GM21737 (cell line): ENCODE results near the gene COL26A1.

Experiments
- ATAC-seq: cut with Tn5 transposase; IDR thresholded peaks from one replicate; pipeline ENCODE4 v1.9.1; 2021; ENCODE audit warnings: mild to moderate bottlenecking, moderate library complexity; ENCODE audit not compliant: unreplicated experiment

Gene COL26A1

GRCh38 chr7:101368422-101369165 lies 5.9 kb downstream of the COL26A1 start:
- no peak for ATAC-seq

- ATAC-seq, result no peak
These were observed 8.2 kb downstream of the COL26A1 start for GRCh38 chr7:101370836-101371235.

DNA sequence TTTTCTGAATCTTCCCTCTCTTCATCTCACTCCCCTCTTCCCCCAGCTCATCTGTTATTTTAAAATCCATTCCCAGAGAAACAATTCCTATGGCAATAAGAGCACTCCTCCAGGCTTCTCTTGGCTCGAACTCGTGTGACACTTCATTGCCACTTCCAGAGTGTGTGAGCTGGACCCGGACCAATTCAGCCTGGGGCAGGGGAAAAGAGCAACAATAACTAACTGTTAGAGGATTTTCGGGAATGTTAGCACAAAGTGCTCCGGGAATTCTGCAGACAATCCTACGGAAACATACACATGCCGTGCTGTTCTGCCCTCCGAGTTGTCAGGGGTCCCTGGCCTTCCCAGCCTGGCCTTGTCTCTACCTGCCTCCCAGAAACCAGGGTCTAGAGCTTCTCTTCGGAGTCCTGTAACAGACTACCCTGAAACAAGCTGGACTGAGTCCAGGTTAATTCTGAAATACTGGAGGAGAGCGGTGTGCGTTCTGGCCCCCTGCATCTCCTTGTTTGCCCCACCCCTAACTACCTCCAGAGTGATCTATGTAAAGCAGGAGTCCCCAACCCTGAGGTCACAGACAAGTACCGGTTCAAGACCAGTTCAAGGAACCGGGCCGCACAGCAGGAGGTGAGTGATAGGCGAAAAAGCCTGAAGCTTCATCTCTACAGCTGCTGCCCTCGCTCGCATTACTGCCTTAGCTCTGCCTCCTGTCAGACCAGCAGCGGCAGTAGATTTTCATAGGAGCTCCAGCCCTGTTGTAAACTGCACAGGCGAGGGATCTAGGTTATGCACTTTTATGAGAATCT lies 11.3 kb downstream of the COL26A1 start:
- ATAC-seq, result no peak

GRCh38 chr7:101374990-101375389 lies 12.3 kb downstream of the COL26A1 start:
- ATAC-seq, result no peak

DNA sequence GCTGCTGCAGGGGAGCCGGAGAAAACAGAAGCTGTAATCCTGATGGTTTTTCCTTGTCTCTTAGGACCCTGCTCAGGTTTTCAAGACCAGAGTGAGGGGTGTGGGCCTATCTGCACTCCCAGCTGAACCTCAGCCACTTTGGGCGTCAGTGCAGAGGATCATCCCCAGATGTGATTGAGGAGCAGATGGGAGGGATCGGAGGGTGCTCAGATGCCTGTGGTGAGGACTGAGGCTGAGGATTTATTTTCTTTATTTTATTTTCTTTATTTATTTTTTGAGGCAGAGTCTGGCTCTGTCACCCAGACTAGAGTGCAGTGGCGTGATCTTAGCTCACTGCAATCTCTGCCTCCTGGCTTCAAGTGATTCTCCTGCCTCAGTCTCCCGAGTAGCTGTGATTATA lies 13.9 kb downstream of the COL26A1 start:
- no peak for ATAC-seq

DNA sequence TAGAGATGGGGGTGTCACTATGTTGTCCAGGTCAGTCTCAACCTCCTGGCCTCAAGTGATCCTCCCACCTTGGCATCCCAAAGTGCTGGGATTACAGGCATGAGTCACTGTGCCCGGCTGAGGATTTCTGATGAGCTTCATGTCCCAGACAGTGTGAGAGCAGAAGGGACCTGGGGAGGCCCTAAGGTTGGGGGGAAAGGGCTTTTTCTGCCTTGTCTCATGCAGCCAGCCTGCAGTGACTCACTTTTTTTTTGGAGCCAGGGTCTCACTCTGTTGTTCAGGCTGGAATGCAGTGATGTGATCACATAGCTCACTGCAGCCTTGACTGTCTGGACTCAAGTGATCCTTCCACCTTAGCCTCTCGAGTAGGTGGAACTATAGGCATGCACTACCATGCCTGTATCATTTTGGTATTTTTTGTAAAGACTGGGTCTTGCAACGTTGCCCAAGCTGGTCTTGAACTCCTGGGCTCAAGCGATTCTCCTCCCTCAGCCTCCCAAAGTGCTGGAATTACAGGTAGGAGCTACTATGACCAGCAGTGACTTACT lies 14.6 kb downstream of the COL26A1 start:
- ATAC-seq, result no peak

GRCh38 chr7:101378751-101379174 lies 16.1 kb downstream of the COL26A1 start:
- ATAC-seq, result no peak

DNA sequence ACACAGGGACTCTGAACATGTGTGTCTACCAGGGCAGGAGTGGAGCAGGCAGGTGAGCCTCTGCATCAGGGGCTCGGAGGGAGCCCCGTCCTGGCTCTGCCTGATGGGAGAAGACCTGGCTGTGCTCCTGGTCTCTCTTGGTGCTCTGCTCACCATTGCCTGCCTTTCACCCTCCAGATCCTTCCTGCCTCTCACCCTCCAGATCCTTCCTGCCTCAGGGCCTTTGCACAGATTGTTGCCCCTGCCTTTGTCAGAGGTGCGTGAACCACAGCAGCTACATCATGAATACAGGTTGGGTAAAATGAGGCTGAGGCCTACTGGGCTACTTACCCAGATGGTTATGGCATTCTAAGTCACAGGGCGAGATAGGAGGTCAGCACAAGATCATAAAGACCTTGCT lies 16.6 kb downstream of the COL26A1 start:
- no peak for ATAC-seq

DNA sequence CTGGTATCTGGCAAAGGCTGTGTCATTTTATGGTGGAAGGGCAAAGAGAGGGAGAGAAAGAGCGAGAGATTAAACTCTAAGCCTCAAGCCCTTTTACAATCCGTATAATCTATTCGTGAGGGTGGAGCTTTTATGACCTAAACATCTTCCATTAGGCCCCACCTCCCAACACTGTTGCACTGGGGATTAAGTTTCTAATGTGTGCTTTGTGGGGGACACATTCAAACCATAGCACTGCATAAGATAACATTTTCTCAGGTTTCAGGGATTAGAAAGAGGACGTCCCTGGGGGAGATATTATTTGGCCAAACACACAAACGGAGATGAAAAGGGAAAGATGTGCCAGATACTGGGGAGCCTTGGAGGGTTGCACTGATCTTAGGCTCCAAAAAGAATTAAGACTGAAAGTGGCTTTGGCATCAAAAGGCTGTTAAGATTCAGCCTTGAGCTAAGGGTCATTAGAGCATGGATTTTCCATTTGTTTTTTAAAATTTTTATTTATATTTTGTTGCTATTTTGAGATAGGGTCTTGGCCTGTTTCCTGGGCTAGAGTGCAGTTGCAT lies 19.0 kb downstream of the COL26A1 start:
- no peak for ATAC-seq

- no peak for ATAC-seq
These were observed 20.3 kb downstream of the COL26A1 start for GRCh38 chr7:101382937-101383336.

DNA sequence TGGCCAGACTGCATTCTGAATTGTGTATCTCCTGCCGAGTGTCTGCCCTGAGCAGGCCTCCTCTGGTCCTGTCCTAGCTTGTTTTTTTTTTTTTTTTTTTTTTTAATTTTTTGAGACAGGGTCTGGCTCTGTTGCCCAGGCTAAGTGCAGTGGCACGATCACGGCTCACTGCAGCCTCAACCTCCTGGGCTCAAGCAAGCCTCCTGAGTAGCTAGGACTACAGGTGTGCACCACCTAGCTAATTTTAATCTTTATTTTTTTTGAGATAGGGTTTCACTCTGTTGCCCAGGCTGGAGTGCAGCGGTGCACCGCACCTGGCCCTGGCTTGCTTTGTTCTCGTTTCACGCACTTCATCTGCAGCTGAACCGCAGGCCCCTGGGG lies 23.5 kb downstream of the COL26A1 start:
- ATAC-seq, result no peak

- ATAC-seq, result no peak
These were observed 24.0 kb downstream of the COL26A1 start for GRCh38 chr7:101386558-101387231.

DNA sequence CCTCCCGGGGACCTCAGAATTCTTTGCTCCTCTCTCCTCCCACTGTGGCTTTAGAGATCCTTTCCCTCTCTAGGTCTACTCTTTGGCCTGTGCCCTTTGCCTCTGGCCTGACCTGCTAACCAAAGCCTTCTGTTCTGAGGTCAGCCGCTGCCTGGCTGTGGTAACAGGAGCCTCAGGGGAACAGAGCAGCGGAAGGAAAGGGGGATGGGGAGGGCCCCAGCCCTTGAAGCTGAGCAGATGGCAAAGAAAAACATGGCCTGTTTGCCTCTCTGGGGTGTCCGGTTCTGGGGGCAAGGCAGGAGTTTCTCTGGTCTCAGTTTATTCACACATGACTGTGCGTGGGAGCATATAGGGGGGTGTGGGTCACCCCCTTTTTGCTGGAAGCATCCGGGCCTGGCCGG lies 28.2 kb downstream of the COL26A1 start:
- ATAC-seq, result peak; percentile 97

DNA sequence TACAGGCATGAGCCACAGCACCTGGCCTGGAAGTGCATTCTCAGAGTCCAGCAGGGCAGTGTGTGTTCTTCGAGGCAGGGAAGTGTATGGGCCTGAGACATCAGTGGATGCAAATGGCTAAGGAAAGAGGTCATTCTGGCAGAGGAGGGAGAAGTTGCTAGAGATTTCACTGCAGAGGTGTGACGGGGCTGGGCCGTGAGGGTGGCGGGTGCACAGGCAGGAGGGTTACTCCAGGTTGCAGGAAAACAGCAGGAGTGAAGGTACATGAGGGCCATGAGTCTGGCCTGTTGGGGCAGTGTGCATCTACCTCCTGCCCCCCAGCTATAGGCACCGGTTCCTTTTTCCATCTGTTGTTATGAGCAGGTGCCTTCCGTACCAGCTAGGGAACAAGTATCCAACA lies 29.3 kb downstream of the COL26A1 start:
- no peak for ATAC-seq

DNA sequence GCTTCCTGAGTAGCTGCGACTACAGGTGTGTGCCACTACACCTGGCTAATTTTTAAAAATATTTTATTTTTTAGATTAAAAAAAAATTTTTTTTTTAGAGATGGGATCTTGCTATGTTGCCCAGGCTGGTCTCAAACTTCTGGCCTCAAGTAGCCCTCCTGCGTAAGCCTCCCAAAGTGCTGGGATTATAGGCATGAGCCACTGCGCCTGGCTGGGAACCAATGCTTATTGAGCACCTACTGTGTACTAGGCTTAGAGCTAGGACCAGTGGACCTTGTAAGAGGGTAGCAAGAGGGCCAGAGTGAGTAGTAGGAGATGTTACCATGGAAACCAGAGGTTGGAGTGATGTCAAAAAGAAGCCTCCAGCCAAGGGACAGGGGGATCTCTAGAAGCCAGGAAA lies 31.2 kb downstream of the COL26A1 start:
- ATAC-seq, result no peak

DNA sequence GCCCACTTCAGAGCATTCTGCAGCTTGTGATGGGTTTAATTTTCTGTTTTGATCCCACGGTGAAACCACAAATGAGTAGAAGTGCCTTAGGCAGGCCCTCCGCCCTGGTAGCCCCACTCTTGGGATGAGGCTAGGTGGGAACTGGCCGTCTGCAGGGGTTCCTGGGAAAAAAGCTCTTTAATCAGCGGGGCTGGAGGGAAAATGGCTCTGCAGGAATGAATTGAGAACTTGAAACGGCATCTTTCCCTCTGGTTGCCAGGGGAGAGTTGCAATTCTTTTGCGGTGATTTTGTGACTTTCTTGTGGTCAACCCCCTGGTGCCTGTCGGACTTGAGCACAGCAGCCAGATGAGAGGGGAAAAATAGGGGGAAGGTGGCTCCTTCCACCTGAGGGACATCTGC lies 32.7 kb downstream of the COL26A1 start:
- ATAC-seq, result no peak

DNA sequence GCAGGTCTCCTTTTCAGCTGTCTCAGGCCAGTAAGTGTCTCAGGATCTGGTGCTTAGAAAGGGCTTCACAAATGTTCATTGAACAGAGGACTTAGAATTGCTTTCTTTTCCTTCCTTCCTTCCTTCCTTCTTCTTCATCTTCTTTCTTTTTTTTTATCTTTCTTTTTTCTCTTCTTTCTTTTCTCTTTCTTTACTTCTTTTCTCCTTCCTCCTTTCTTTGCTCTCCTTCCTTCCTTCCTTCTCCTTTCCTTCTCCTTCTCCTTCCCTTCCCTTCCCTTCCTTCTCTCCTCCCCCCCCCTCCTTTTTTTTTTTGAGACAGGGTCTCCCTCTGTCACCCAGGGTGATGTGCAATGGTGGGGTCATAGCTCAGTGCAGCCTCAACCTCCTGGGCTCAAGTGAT lies 34.6 kb downstream of the COL26A1 start:
- no peak for ATAC-seq

- ATAC-seq, result no peak
These were observed 35.2 kb downstream of the COL26A1 start for GRCh38 chr7:101397770-101398324.

DNA sequence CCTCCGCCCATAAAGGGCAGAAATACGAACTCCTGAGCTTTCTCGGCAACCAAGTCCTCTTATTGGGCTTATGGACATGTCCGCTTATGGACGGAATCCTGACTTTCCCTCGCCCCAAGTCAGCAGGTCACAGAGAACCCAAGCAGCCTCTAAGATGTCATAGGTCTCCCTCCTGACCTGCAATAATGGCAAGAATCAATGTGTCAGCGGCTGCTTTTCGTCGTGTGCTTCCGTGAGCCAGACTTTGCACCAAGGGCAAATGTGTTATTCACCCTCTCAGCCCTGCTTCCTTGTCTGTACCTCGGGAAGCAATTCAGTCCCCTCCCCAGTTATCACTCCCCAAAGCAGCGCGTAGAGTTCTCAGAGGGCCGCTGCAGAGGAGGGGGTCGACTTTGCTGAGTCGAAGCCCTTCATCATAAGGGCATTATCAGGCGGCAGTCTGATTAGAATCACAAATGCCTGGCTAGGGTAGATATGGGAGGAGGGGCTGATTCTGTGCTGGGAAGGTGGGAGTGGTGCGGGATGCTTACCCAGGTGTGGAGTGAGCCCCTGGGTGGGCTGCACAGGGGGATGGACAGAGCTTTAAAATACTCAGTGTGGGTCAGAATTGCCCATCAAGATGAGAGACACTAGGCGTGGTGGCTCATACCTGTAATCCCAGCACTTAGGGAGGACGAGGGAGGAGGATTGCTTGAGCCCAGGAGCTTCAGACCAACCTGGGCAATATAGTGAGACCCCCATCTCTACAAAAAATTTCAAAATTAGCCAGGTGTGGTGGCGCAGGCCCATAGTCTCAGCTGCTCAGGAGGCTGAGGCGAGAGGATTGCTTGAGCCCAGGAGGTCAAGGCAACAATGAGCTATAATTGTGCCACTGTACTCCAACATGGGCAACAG lies 36.0 kb downstream of the COL26A1 start:
- ATAC-seq, result no peak

DNA sequence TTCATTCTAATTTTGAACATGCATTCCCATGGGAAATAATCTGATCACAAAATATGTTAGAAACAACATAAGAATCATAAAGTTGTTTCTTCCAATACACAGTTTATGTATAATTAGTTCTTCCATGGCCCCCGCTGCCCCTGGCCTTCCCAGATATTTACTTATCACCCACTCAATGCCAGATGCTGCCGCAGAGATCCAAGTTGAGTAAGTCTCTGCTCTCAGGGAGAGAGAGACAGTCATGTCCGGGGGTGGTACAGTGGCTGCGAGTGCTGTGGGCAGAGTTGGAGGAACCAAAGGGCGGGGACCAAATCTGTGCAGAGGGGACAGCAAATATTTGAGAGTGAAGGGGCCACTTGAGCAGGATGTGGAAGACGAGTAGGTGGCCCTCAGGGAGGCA lies 37.1 kb downstream of the COL26A1 start:
- ATAC-seq, result no peak
